Esophagus squamous epithelium (tissue), 5 donors: ENCODE measurements around the gene SEC11C. TPM values are rescaled to one million over a fixed set of nuclear protein-coding genes. Genes with fewer than 3 reads are reported as not detected.

Source experiments
- DNase-seq: peaks from one replicate; lab custom pipeline; 2025; lab: John Stamatoyannopoulos, UW
- H3K27ac ChIP-seq, 4 donors: fragments of 200-600 bp; sonication (generic); one replicate each; pipeline ENCODE4 v1.5.1; 2016 to 2019; ENCODE audit warnings: mild to moderate bottlenecking in 1 of 4
- H3K27me3 ChIP-seq, 4 donors: fragments of 200-600 bp; sonication (generic); 1 replicate in 3 of 4; 2 replicates in 1 of 4; pipeline versions ENCODE4 v1.5.1 to v1.6.0; 2017 to 2021; ENCODE audit warnings: antibody characterized with exemption in 1 of 4
- H3K36me3 ChIP-seq, 3 donors: fragments of 200-600 bp; sonication (generic); one replicate each; pipeline ENCODE4 v1.5.1; 2016 to 2019
- H3K4me1 ChIP-seq, 3 donors: fragments of 200-600 bp; sonication (generic); one replicate each; pipeline ENCODE4 v1.5.1; 2017 to 2019
- H3K4me3 ChIP-seq, 4 donors: fragments of 200-600 bp; sonication (generic); 1 replicate in 3 of 4; 2 replicates in 1 of 4; pipeline ENCODE4 v1.5.1; 2016 to 2019; ENCODE audit warnings: mild to moderate bottlenecking in 2 of 4, moderate library complexity in 1 of 4
- H3K9me3 ChIP-seq, 3 donors: fragments of 200-600 bp; sonication (generic); one replicate each; pipeline ENCODE4 v1.5.1; 2016 to 2019
- POLR2A ChIP-seq, 4 donors: fragments of 450-650 bp; IDR thresholded peaks; one replicate each; pipeline ENCODE4 v1.6.1; 2017; ENCODE audit warnings: antibody characterized with exemption in 4 of 4, mild to moderate bottlenecking in 4 of 4, moderate library complexity in 3 of 4
- WGBS, 2 donors: methylation state at CpG; one replicate each; pipeline ENCODE4 v1.1.5; 2018; 5-methylcytosine and 5-hydroxymethylcytosine counted together
- intact Hi-C: fragments of 100-400 bp; cut with DNase I; formaldehyde crosslinking; loops from one replicate; pipeline ENCODE4 v1.15.0; 2022
- total RNA-seq, 4 donors: library from RNA; depleted of rRNA; stranded (reverse); fragments of >200 nt; gene quantifications; one replicate each; pipeline ENCODE4 v1.1.0, GENCODE V29; 2016
- TF ChIP-seq, protein P1 (sequence below), 6 experiments: fragments of 450-650 bp in 4 of 6; fragments of 200-600 bp in 2 of 6; sonication (generic) in 2 of 6; IDR thresholded peaks; one replicate each; pipeline ENCODE4 v1.5.1; 2016 to 2019; ENCODE audit warnings: antibody characterized with exemption in 6 of 6, mild to moderate bottlenecking in 4 of 6, moderate library complexity in 4 of 6
- donor health status: DM: yes; HTN: yes; CAD: no.

SEC11C gene
- total RNA-seq, 4 donors from 2014 or later = 29.6 to 61.8 (median 31.7) TPM

DNA sequence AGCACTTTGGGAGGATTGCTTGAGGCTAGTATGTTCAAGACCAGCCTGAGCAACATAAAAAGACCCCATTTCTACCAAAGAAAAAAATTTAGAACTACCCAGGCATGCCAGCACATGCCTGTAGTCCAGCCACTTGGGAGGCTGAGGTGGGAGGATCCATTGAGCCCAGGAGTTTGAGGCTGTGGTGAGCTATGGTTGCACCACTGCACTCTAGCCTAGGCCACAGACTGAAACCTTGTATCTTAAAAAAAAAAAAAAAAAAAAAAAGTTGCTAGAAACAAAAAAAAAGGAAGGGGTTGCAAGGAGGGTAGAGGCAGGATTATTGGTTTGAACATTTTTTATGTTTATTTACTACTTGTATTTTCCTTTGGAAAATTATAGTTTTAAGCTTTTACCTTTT lies 4.8 kb downstream of the SEC11C start:
- H3K36me3 ChIP-seq = no peaks in the 10 kb centered on the region
- H3K4me1 ChIP-seq = peaks cover 10 to 27% (median 14%) of the 10 kb centered on the region in 3 donors
- H3K27ac ChIP-seq = no peak overlapping the region
- H3K4me3 ChIP-seq = no peak overlapping the region
- no peaks in the 10 kb centered on the region for H3K27me3 ChIP-seq
- no peak for DNase-seq
- TF ChIP-seq POLR2A (IDR thresholded peaks at IDR 0.05) = no peak
- TF ChIP-seq, protein P1, sequence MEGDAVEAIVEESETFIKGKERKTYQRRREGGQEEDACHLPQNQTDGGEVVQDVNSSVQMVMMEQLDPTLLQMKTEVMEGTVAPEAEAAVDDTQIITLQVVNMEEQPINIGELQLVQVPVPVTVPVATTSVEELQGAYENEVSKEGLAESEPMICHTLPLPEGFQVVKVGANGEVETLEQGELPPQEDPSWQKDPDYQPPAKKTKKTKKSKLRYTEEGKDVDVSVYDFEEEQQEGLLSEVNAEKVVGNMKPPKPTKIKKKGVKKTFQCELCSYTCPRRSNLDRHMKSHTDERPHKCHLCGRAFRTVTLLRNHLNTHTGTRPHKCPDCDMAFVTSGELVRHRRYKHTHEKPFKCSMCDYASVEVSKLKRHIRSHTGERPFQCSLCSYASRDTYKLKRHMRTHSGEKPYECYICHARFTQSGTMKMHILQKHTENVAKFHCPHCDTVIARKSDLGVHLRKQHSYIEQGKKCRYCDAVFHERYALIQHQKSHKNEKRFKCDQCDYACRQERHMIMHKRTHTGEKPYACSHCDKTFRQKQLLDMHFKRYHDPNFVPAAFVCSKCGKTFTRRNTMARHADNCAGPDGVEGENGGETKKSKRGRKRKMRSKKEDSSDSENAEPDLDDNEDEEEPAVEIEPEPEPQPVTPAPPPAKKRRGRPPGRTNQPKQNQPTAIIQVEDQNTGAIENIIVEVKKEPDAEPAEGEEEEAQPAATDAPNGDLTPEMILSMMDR (IDR thresholded peaks at IDR 0.05) = no peak
- intact Hi-C loops = no loop called here
- H3K9me3 ChIP-seq = no peaks in the 10 kb centered on the region

DNA sequence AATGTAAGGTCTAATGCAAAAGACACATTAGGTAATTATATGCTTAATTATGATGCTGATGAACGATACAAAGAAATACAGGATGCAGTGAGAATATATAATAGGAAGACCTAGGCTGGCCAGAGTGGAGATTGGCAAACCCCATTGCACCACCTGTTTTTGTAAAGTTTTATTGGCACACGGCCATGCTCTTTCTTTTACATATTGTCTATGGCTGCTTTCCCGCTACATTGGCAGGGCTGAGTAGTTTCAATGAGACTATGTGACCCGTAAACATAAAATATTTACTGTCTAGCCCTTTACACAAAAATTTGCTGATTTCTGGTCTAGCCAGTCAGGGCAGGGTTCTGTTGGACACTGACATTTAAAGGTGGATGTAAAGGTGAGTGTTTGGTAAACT lies 5.4 kb downstream of the SEC11C start:
- intact Hi-C loops = no loop called here
- WGBS, 2 donors = 72 to 83% methylated on average over 4 of the region's 4 CpGs
- Histone ChIP-seq H3K4me3 (no peak overlapping the region), H3K4me1 (peaks cover 10 to 26% (median 14%) of the 10 kb centered on the region in 3 donors), H3K36me3 (peaks cover 0 to 6% (median 0%) of the 10 kb centered on the region in 3 donors), H3K27me3 (no peaks in the 10 kb centered on the region), H3K9me3 (no peaks in the 10 kb centered on the region), H3K27ac (no peak overlapping the region)
- no peak for DNase-seq
- TF ChIP-seq, protein P1 (IDR thresholded peaks at IDR 0.05) = no peak
- no peak for TF ChIP-seq POLR2A (IDR thresholded peaks at IDR 0.05)

- peaks cover 0 to 37% (median 0%) of the 10 kb centered on the region in 3 donors for H3K36me3 ChIP-seq
- H3K27ac ChIP-seq = no peak overlapping the region
- WGBS, 2 donors = 74 to 88% methylated on average over 6 to 8 of the region's 8 CpGs
- intact Hi-C loops = no loop called here
- no peak for TF ChIP-seq POLR2A (IDR thresholded peaks at IDR 0.05)
- TF ChIP-seq, protein P1 (IDR thresholded peaks at IDR 0.05) = no peak
- H3K27me3 ChIP-seq = no peaks in the 10 kb centered on the region
- H3K4me1 ChIP-seq = peaks cover 0 to 7% (median 0%) of the 10 kb centered on the region in 3 donors
- no peaks in the 10 kb centered on the region for H3K9me3 ChIP-seq
- H3K4me3 ChIP-seq = no peak overlapping the region
- no peak for DNase-seq
Measured at GRCh38 chr18:59148192-59148591, 8.5 kb downstream of the SEC11C start.

DNA sequence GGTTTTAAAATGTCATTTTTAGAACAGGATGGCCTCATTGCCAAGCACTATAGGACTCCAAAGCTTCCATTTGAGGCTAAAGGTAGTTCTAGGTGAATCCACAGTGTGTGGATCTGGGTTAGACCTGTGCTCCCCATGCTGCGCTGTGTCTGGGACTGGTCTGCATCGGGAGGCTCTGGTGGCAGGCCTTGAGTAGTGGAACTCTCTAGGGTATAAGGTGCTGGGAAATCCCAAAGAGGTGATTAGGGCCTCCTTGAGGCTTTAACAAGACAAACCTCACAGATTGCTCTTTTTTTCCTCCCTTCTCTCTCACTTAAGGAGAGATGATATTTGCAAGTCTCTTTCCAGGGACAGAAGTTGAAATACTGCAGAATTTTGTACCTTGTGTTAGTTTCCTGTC lies 9.3 kb downstream of the SEC11C start:
- intact Hi-C loops = no loop called here
- Histone ChIP-seq H3K4me3 (no peak overlapping the region), H3K9me3 (no peaks in the 10 kb centered on the region), H3K27me3 (no peaks in the 10 kb centered on the region), H3K36me3 (peaks cover 0 to 45% (median 0%) of the 10 kb centered on the region in 3 donors), H3K4me1 (peaks cover 0 to 7% (median 0%) of the 10 kb centered on the region in 3 donors), H3K27ac (no peak overlapping the region)
- 77 to 81% methylated on average over 2 of the region's 2 CpGs for WGBS, 2 donors
- no peak for TF ChIP-seq POLR2A (IDR thresholded peaks at IDR 0.05)
- TF ChIP-seq, protein P1 (IDR thresholded peaks at IDR 0.05) = no peak
- DNase-seq = no peak

- no peaks in the 10 kb centered on the region for H3K9me3 ChIP-seq
- H3K4me1 ChIP-seq = peaks cover 0 to 7% (median 0%) of the 10 kb centered on the region in 3 donors
- 89 to 93% methylated on average over 8 of the region's 8 CpGs for WGBS, 2 donors
- no peaks in the 10 kb centered on the region for H3K27me3 ChIP-seq
- peaks cover 0 to 49% (median 0%) of the 10 kb centered on the region in 3 donors for H3K36me3 ChIP-seq
- no peak overlapping the region for H3K4me3 ChIP-seq
- no peak for DNase-seq
- no peak overlapping the region for H3K27ac ChIP-seq
- intact Hi-C loops = no loop called here
- TF ChIP-seq POLR2A (IDR thresholded peaks at IDR 0.05) = no peak
- TF ChIP-seq, protein P1 (IDR thresholded peaks at IDR 0.05) = no peak
Measured at GRCh38 chr18:59149416-59149815, 9.7 kb downstream of the SEC11C start.
